ENCODE results near the gene FHIT. TPM values are rescaled to one million over a fixed set of nuclear protein-coding genes. Genes with fewer than 3 reads are reported as not detected.

The FHIT gene
- total and polyA plus RNA-seq, 8 donors = 1.8 to 10.6 (median 7.1) TPM

GRCh38 chr3:60056404-60056803 lies 1194.8 kb downstream of the FHIT start:
- peaks cover 0 to 11% (median 0%) of the 10 kb centered on the region in 4 donors for H3K9me3 ChIP-seq
- 63 to 67% (median 65%) methylated on average over 4 of the region's 4 CpGs for WGBS, 5 donors
- H3K4me1 ChIP-seq = peaks cover 0 to 5% (median 0%) of the 10 kb centered on the region in 4 donors
- no peaks in the 10 kb centered on the region for H3K27me3 ChIP-seq
- intact Hi-C loops (cut with DNase I; ENCODE audit: low total_unique reads) = no loop called here
- H3K36me3 ChIP-seq = no peaks in the 10 kb centered on the region
- TF ChIP-seq CTCF (IDR thresholded peaks at IDR 0.05) = no peak
- TF ChIP-seq POLR2AphosphoS5 (IDR thresholded peaks at IDR 0.05) = no peak
- no peak for TF ChIP-seq EP300 (IDR thresholded peaks at IDR 0.05)
- no peak for TF ChIP-seq POLR2A (IDR thresholded peaks at IDR 0.05)
- no peak for DNase-seq
- no peak overlapping the region for H3K27ac ChIP-seq
- H3K4me3 ChIP-seq = no peak overlapping the region

GRCh38 chr3:60055765-60056164 lies 1195.5 kb downstream of the FHIT start:
- WGBS, 5 donors = 56 to 81% (median 72%) methylated on average over 6 of the region's 6 CpGs
- peak in 1 of 2 donors; percentile 27 for DNase-seq
- Histone ChIP-seq H3K4me1 (peaks cover 0 to 5% (median 0%) of the 10 kb centered on the region in 4 donors), H3K27me3 (no peaks in the 10 kb centered on the region), H3K9me3 (peaks cover 0 to 11% (median 0%) of the 10 kb centered on the region in 4 donors), H3K4me3 (no peak overlapping the region), H3K27ac (no peak overlapping the region), H3K36me3 (no peaks in the 10 kb centered on the region)
- intact Hi-C loops (cut with DNase I; ENCODE audit: low total_unique reads) = no loop called here
- no peak for TF ChIP-seq EP300 (IDR thresholded peaks at IDR 0.05)
- no peak for TF ChIP-seq POLR2A (IDR thresholded peaks at IDR 0.05)
- TF ChIP-seq CTCF (IDR thresholded peaks at IDR 0.05) = no peak
- TF ChIP-seq POLR2AphosphoS5 (IDR thresholded peaks at IDR 0.05) = no peak

GRCh38 chr3:60053526-60054265 lies 1197.6 kb downstream of the FHIT start:
- Histone ChIP-seq H3K4me1 (peaks cover 0 to 5% (median 0%) of the 10 kb centered on the region in 4 donors), H3K9me3 (peaks cover 0 to 11% (median 0%) of the 10 kb centered on the region in 4 donors), H3K4me3 (no peak overlapping the region), H3K27me3 (no peaks in the 10 kb centered on the region), H3K36me3 (no peaks in the 10 kb centered on the region), H3K27ac (no peak overlapping the region)
- intact Hi-C loops (cut with DNase I; ENCODE audit: low total_unique reads) = no loop called here
- TF ChIP-seq POLR2AphosphoS5 (IDR thresholded peaks at IDR 0.05) (no peak), POLR2A (IDR thresholded peaks at IDR 0.05) (no peak), EP300 (IDR thresholded peaks at IDR 0.05) (no peak), CTCF (IDR thresholded peaks at IDR 0.05) (no peak)
- no peak for DNase-seq
- 68 to 86% (median 84%) methylated on average over 3 of the region's 3 CpGs for WGBS, 5 donors

- no peak overlapping the region for H3K27ac ChIP-seq
- TF ChIP-seq CTCF (IDR thresholded peaks at IDR 0.05) (no peak), EP300 (IDR thresholded peaks at IDR 0.05) (no peak), POLR2AphosphoS5 (IDR thresholded peaks at IDR 0.05) (no peak)
- H3K4me1 ChIP-seq = no peaks in the 10 kb centered on the region
- WGBS, 5 donors = 71 to 91% (median 83%) methylated on average over 12 of the region's 12 CpGs
- no peaks in the 10 kb centered on the region for H3K36me3 ChIP-seq
- no peaks in the 10 kb centered on the region for H3K9me3 ChIP-seq
- intact Hi-C loops (cut with DNase I; ENCODE audit: low total_unique reads) = no loop called here
- peak in 1 of 2 donors; percentile 9 for DNase-seq
- H3K27me3 ChIP-seq = no peaks in the 10 kb centered on the region
- no peak overlapping the region for H3K4me3 ChIP-seq
Measured at GRCh38 chr3:60048447-60048848, 1202.8 kb downstream of the FHIT start.
